Neural cell (in vitro differentiated cells): ENCODE results near the gene GPATCH4.

Experiments
- EZH2 ChIP-seq: fragments of 200-600, 300-800 bp; shearing (Covaris generic), sonication (generic); IDR thresholded peaks from 2 replicates; pipeline ENCODE4 v1.6.1; 2014; ENCODE audit warnings: antibody characterized with exemption, low read length, borderline replicate concordance, mild to moderate bottlenecking; ENCODE audit not compliant: insufficient read depth, poor library complexity, severe bottlenecking
- POLR2AphosphoS5 ChIP-seq: IDR thresholded peaks from 2 replicates; pipeline ENCODE4 v1.6.1; 2012
- RAD21 ChIP-seq: fragments of 450-650 bp; conservative IDR thresholded peaks from 2 replicates; pipeline ENCODE4 v1.6.1; 2014; ENCODE audit warnings: antibody characterized with exemption, mild to moderate bottlenecking, moderate library complexity
- TF ChIP-seq, protein P1 (sequence below): fragments of 450-650 bp; IDR thresholded peaks from 2 replicates; pipeline ENCODE4 v1.5.1; 2014; ENCODE audit warnings: antibody characterized with exemption, mild to moderate bottlenecking, moderate library complexity; ENCODE audit not compliant: poor library complexity, severe bottlenecking

GRCh38 chr1:156592910-156593660 is 8.2 kb downstream of the GPATCH4 start:
- TF ChIP-seq RAD21, result no peak
- TF ChIP-seq EZH2, result no peak
- TF ChIP-seq, protein P1, sequence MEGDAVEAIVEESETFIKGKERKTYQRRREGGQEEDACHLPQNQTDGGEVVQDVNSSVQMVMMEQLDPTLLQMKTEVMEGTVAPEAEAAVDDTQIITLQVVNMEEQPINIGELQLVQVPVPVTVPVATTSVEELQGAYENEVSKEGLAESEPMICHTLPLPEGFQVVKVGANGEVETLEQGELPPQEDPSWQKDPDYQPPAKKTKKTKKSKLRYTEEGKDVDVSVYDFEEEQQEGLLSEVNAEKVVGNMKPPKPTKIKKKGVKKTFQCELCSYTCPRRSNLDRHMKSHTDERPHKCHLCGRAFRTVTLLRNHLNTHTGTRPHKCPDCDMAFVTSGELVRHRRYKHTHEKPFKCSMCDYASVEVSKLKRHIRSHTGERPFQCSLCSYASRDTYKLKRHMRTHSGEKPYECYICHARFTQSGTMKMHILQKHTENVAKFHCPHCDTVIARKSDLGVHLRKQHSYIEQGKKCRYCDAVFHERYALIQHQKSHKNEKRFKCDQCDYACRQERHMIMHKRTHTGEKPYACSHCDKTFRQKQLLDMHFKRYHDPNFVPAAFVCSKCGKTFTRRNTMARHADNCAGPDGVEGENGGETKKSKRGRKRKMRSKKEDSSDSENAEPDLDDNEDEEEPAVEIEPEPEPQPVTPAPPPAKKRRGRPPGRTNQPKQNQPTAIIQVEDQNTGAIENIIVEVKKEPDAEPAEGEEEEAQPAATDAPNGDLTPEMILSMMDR, result no peak
- no peak for TF ChIP-seq POLR2AphosphoS5
